Hepatocyte (in vitro differentiated cells): ENCODE data around the gene LHX6. TPM values are rescaled to one million over a fixed set of nuclear protein-coding genes. Genes with fewer than 3 reads are reported as not detected.

ENCODE experiments used
- DNase-seq: peaks from one replicate; pipeline ENCODE4 v3.0.0-alpha.2; 2016; ENCODE audit warnings: low spot score
- H2AFZ ChIP-seq: fragments of 200-600 bp; sonication (generic); 2 replicates; pipeline ENCODE4 v1.6.0; 2016; ENCODE audit warnings: antibody characterized with exemption, mild to moderate bottlenecking
- H3K27ac ChIP-seq: fragments of 200-600 bp; sonication (generic); 2 replicates; pipeline ENCODE4 v1.5.1; 2016; ENCODE audit warnings: mild to moderate bottlenecking
- H3K27me3 ChIP-seq: fragments of 200-600 bp; sonication (generic); 2 replicates; pipeline ENCODE4 v1.6.1; 2016
- H3K36me3 ChIP-seq: fragments of 200-600 bp; sonication (generic); replicated peaks from 2 replicates; pipeline ENCODE4 v1.5.1; 2016; ENCODE audit warnings: low read depth; ENCODE audit not compliant: insufficient read depth
- H3K4me1 ChIP-seq: fragments of 200-600 bp; sonication (generic); 2 replicates; pipeline ENCODE4 v1.5.1; 2016; ENCODE audit warnings: mild to moderate bottlenecking, moderate library complexity; ENCODE audit not compliant: insufficient read depth
- H3K4me2 ChIP-seq: fragments of 200-600 bp; sonication (generic); 2 replicates; pipeline ENCODE4 v1.6.0; 2016
- H3K4me3 ChIP-seq: fragments of 200-600 bp; sonication (generic); 2 replicates; pipeline ENCODE4 v1.5.1; 2016; ENCODE audit warnings: mild to moderate bottlenecking
- H3K79me2 ChIP-seq: fragments of 200-600 bp; sonication (generic); 2 replicates; pipeline ENCODE4 v1.6.0; 2017; ENCODE audit warnings: mild to moderate bottlenecking
- H3K9me2 ChIP-seq: fragments of 200-600 bp; sonication (generic); replicated peaks from 2 replicates; pipeline ENCODE4 v1.6.0; 2017; ENCODE audit warnings: mild to moderate bottlenecking; ENCODE audit not compliant: insufficient read depth
- H3K9me3 ChIP-seq: fragments of 200-600 bp; sonication (generic); 2 replicates; pipeline ENCODE4 v1.5.1; 2016; ENCODE audit warnings: low read depth, mild to moderate bottlenecking
- H4K20me1 ChIP-seq: fragments of 200-600 bp; sonication (generic); 2 replicates; pipeline ENCODE4 v1.6.0; 2016; ENCODE audit warnings: mild to moderate bottlenecking; ENCODE audit not compliant: insufficient read depth, poor library complexity, severe bottlenecking
- EZH2 ChIP-seq: fragments of 200-600 bp; sonication (generic); IDR thresholded peaks from 2 replicates; pipeline ENCODE4 v1.6.1; 2016; ENCODE audit warnings: antibody characterized with exemption, mild to moderate bottlenecking, borderline replicate concordance
- EZH2phosphoT487 ChIP-seq: fragments of 200-600 bp; sonication (generic); IDR thresholded peaks from one replicate; pipeline ENCODE4 v1.6.1; 2018; ENCODE audit warnings: antibody characterized with exemption, mild to moderate bottlenecking, low read depth, moderate library complexity; ENCODE audit not compliant: unreplicated experiment, severe bottlenecking
- WGBS: methylation state at CpG from one replicate; pipeline ENCODE4 v1.1.6; 2016; ENCODE audit warnings: low lambda C conversion rate; ENCODE audit errors: missing lambda C conversion rate; 5-methylcytosine and 5-hydroxymethylcytosine counted together
- polyA plus RNA-seq: library from polyadenylated mRNA; unstranded; fragments of >200 nt; fragmentation: Nextera tagmentation; extraction: Ambion mirVana; gene quantifications from 2 replicates; pipeline ENCODE4 v1.2.1, GENCODE V29; 2016
- total RNA-seq: library from RNA; depleted of rRNA; stranded (reverse); fragments of >200 nt; gene quantifications from 2 replicates; pipeline ENCODE4 v1.2.3, GENCODE V29; 2014
- TF ChIP-seq, protein P1 (sequence below): fragments of 200-600 bp; sonication (generic); IDR thresholded peaks from 2 replicates; pipeline ENCODE4 v1.5.1; 2016; ENCODE audit warnings: antibody characterized with exemption, mild to moderate bottlenecking; ENCODE audit not compliant: poor library complexity

LHX6 gene
- total and polyA plus RNA-seq, 2 experiments from 2014 or later, result 0.10 to 0.39 TPM

GRCh38 chr9:122225312-122226141 lies 3.2 kb downstream of the LHX6 start:
- Histone ChIP-seq H3K9me2 (no peaks in the 10 kb centered on the region), H3K4me3 (no peak overlapping the region), H3K4me2 (peak overlapping the region; percentile 49), H4K20me1 (no peaks in the 10 kb centered on the region), H3K36me3 (no peaks in the 10 kb centered on the region), H3K79me2 (no peaks in the 10 kb centered on the region), H2AFZ (no peak overlapping the region), H3K9me3 (no peaks in the 10 kb centered on the region), H3K27ac (no peak overlapping the region), H3K27me3 (peaks cover 97% of the 10 kb centered on the region), H3K4me1 (peaks cover 16% of the 10 kb centered on the region)
- no peak for DNase-seq
- TF ChIP-seq, protein P1, sequence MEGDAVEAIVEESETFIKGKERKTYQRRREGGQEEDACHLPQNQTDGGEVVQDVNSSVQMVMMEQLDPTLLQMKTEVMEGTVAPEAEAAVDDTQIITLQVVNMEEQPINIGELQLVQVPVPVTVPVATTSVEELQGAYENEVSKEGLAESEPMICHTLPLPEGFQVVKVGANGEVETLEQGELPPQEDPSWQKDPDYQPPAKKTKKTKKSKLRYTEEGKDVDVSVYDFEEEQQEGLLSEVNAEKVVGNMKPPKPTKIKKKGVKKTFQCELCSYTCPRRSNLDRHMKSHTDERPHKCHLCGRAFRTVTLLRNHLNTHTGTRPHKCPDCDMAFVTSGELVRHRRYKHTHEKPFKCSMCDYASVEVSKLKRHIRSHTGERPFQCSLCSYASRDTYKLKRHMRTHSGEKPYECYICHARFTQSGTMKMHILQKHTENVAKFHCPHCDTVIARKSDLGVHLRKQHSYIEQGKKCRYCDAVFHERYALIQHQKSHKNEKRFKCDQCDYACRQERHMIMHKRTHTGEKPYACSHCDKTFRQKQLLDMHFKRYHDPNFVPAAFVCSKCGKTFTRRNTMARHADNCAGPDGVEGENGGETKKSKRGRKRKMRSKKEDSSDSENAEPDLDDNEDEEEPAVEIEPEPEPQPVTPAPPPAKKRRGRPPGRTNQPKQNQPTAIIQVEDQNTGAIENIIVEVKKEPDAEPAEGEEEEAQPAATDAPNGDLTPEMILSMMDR, result no peak
- TF ChIP-seq EZH2 (no peak), EZH2phosphoT487 (no peak)
- 72% methylated on average over 50 of the region's 51 CpGs for WGBS

DNA sequence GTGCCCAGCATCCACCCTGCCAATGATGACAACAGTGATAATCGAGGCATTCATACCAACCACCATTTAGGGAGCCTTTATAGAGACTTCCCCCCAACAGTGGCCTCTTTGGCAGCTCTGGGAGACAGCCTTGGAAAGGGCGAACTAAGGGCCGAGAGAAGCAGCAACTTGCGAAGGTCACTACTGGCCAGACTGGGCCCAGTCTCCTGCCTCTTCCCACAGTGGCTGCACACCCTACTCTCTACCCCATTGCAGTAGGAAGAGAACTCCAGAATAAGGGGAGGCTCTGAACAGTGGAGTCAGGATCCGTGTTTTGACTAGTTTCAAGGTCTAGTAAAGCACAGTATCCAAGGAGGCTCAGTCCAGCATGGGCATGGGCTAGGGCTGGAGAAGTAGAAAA lies 5.3 kb downstream of the LHX6 start:
- H4K20me1 ChIP-seq, result no peaks in the 10 kb centered on the region
- no peaks in the 10 kb centered on the region for H3K9me2 ChIP-seq
- no peaks in the 10 kb centered on the region for H3K36me3 ChIP-seq
- H3K4me2 ChIP-seq, result no peak overlapping the region
- 80% methylated on average over 5 of the region's 5 CpGs for WGBS
- no peak overlapping the region for H2AFZ ChIP-seq
- H3K4me3 ChIP-seq, result no peak overlapping the region
- H3K79me2 ChIP-seq, result no peaks in the 10 kb centered on the region
- DNase-seq, result no peak
- no peak for TF ChIP-seq EZH2
- TF ChIP-seq, protein P1, result no peak
- TF ChIP-seq EZH2phosphoT487, result no peak
- H3K4me1 ChIP-seq, result peaks cover 32% of the 10 kb centered on the region
- no peaks in the 10 kb centered on the region for H3K9me3 ChIP-seq
- H3K27ac ChIP-seq, result no peak overlapping the region
- peaks cover 98% of the 10 kb centered on the region for H3K27me3 ChIP-seq

- H3K4me2 ChIP-seq, result no peak overlapping the region
- H4K20me1 ChIP-seq, result no peaks in the 10 kb centered on the region
- no peaks in the 10 kb centered on the region for H3K9me2 ChIP-seq
- no peaks in the 10 kb centered on the region for H3K9me3 ChIP-seq
- no peak overlapping the region for H2AFZ ChIP-seq
- H3K79me2 ChIP-seq, result no peaks in the 10 kb centered on the region
- H3K36me3 ChIP-seq, result no peaks in the 10 kb centered on the region
- 46% methylated on average over 5 of the region's 5 CpGs for WGBS
- H3K27ac ChIP-seq, result no peak overlapping the region
- H3K4me1 ChIP-seq, result peaks cover 26% of the 10 kb centered on the region
- no peak overlapping the region for H3K4me3 ChIP-seq
- TF ChIP-seq EZH2phosphoT487 (no peak), EZH2 (no peak)
- TF ChIP-seq, protein P1, result no peak
- peaks cover 100% of the 10 kb centered on the region for H3K27me3 ChIP-seq
- no peak for DNase-seq
Observed at GRCh38 chr9:122222791-122223190, 6.0 kb downstream of the LHX6 start.
